Activated naive CD4-positive, alpha-beta T cell treated with anti-CD3 and anti-CD28 coated beads for 36 hours (primary cell): ENCODE measurements around the gene PRELID1. TPM values are rescaled to one million over a fixed set of nuclear protein-coding genes. Genes with fewer than 3 reads are reported as not detected.
"Not testable (repeated sequence)": the region's sequence is repeated elsewhere in the genome, so short reads cannot be mapped to it uniquely, and the experiment has no call there.

Source experiments
- CTCF ChIA-PET: fragments of 350-600 bp; sonication (Branson Sonifier 250); formaldehyde crosslinking; loops from one replicate; lab custom pipeline; 2021; ENCODE audit warnings: antibody characterized with exemption; lab: Charles Lee
- DNase-seq: peaks from one replicate; pipeline ENCODE4 v3.0.0-alpha.2; 2020
- H3K27ac Mint-ChIP-seq: one replicate; pipeline ENCODE4 v1.8.0; 2021; ENCODE audit warnings: mild to moderate bottlenecking, mixed read lengths
- H3K27me3 Mint-ChIP-seq: one replicate; pipeline ENCODE4 v1.8.0; 2021; ENCODE audit warnings: low read depth, mixed read lengths
- H3K36me3 Mint-ChIP-seq: one replicate; pipeline ENCODE4 v1.8.0; 2021; ENCODE audit warnings: low read depth, mixed read lengths
- H3K4me1 Mint-ChIP-seq: one replicate; pipeline ENCODE4 v1.8.0; 2021; ENCODE audit warnings: low read depth, mixed read lengths
- H3K4me3 Mint-ChIP-seq: one replicate; pipeline ENCODE4 v1.8.0; 2021; ENCODE audit warnings: mild to moderate bottlenecking, moderate library complexity, mixed read lengths
- H3K9me3 Mint-ChIP-seq: one replicate; pipeline ENCODE4 v1.8.0; 2021; ENCODE audit warnings: mixed read lengths
- intact Hi-C: fragments of 100-400 bp; cut with micrococcal nuclease; formaldehyde crosslinking; loops from one replicate; pipeline ENCODE4 v1.15.1; 2023
- total RNA-seq, 2 experiments: library from RNA; stranded (reverse); gene quantifications; one replicate each; pipeline ENCODE4 v1.2.3, GENCODE V29; 2021

Gene PRELID1
- total RNA-seq, 2 experiments from 2014 or later = 253 to 254 TPM

DNA sequence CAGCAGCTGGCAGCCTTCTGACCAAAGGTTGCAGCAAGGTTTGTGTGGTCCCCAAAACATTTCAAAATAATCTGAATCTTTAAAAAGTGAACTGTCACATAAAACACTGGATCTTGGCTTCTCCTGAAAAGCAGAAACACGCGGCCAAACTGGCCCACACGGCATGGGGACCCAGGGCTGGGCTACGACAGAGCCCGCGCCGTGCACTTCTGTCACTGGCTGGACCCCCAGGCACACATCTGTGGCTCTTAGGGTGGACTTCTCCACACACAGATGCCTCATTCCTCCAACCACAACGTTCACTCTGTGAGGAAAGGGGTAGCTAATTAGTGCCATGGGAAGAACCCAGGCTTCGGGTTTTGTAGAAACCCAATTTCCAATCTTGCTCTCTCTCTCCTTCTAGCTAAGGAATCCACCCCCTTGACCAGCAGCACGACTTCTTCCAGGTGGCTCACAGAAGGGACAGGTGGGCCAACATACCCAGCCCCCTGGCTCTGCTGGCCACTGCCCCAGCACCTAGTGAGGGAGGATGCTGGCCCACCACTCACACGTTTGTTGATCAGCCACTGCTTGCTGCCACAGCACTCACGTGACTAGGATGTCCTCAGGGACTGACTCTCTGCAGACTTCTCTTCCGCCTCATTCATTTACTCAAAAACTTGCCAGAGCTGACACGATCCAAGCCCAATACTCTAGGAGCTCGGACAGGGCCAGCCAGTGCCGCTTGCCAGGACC, 30.0 kb downstream of the PRELID1 start:
- CTCF ChIA-PET = interaction anchor here (0.7 to 1.3 kb wide), 3 partner anchors 12 to 36 kb away, joined by 3 to 4 read pairs (median 3); no protein-coding TSS in a partner anchor
- intact Hi-C loops = no loop called here
- peaks cover 22% of the 10 kb centered on the region for H3K36me3 Mint-ChIP-seq

GRCh38 chr5:177334155-177334551, 30.6 kb downstream of the PRELID1 start:
- no peaks in the 10 kb centered on the region for H3K27me3 Mint-ChIP-seq
- no peak for DNase-seq
- intact Hi-C loops = no loop called here
- CTCF ChIA-PET = interaction anchor here (0.6 to 1.3 kb wide), 4 partner anchors 12 to 139 kb away, joined by 3 to 4 read pairs (median 3); no protein-coding TSS in a partner anchor
- H3K9me3 Mint-ChIP-seq = no peaks in the 10 kb centered on the region
- H3K4me3 Mint-ChIP-seq = no peak overlapping the region
- no peaks in the 10 kb centered on the region for H3K4me1 Mint-ChIP-seq
- no peak overlapping the region for H3K27ac Mint-ChIP-seq
- H3K36me3 Mint-ChIP-seq = peaks cover 22% of the 10 kb centered on the region

More for the DNA sequence above, 30.0 kb downstream of the PRELID1 start:
- DNase-seq = no peak
- Mint-ChIP-seq H3K27me3 (no peaks in the 10 kb centered on the region), H3K4me3 (no peak overlapping the region), H3K9me3 (no peaks in the 10 kb centered on the region), H3K27ac (no peak overlapping the region), H3K4me1 (no peaks in the 10 kb centered on the region)

GRCh38 chr5:177334781-177335700, 31.4 kb downstream of the PRELID1 start:
- H3K27me3 Mint-ChIP-seq = no peaks in the 10 kb centered on the region
- CTCF ChIA-PET = interaction anchor here (0.6 to 1.5 kb wide), 4 partner anchors 16 to 140 kb away, joined by 3 read pairs; no protein-coding TSS in a partner anchor
- peaks cover 23% of the 10 kb centered on the region for H3K36me3 Mint-ChIP-seq
- H3K4me1 Mint-ChIP-seq = peaks cover 7% of the 10 kb centered on the region
- H3K4me3 Mint-ChIP-seq = no peak overlapping the region
- no peak for DNase-seq
- no peaks in the 10 kb centered on the region for H3K9me3 Mint-ChIP-seq
- intact Hi-C loops = no loop called here
- H3K27ac Mint-ChIP-seq = no peak overlapping the region

- CTCF ChIA-PET = interaction anchor here (1.1 to 1.5 kb wide), 2 partner anchors 20 to 23 kb away, joined by 3 read pairs; no protein-coding TSS in a partner anchor
- peaks cover 11% of the 10 kb centered on the region for H3K4me1 Mint-ChIP-seq
- intact Hi-C loops = no loop called here
- no peaks in the 10 kb centered on the region for H3K9me3 Mint-ChIP-seq
- H3K36me3 Mint-ChIP-seq = peaks cover 23% of the 10 kb centered on the region
- no peak for DNase-seq
- no peak overlapping the region for H3K27ac Mint-ChIP-seq
- H3K4me3 Mint-ChIP-seq = no peak overlapping the region
- no peaks in the 10 kb centered on the region for H3K27me3 Mint-ChIP-seq
Measured at GRCh38 chr5:177335701-177336065, 32.1 kb downstream of the PRELID1 start.

- Mint-ChIP-seq H3K27ac (peak overlapping the region; percentile 16), H3K4me1 (peaks cover 11% of the 10 kb centered on the region), H3K9me3 (no peaks in the 10 kb centered on the region), H3K27me3 (no peaks in the 10 kb centered on the region), H3K36me3 (peaks cover 20% of the 10 kb centered on the region), H3K4me3 (no peak overlapping the region)
- intact Hi-C loops = no loop called here
- DNase-seq = peak; percentile 55
- CTCF ChIA-PET = interaction anchor here (1.1 to 1.5 kb wide), 4 partner anchors 12 to 24 kb away, joined by 3 read pairs; no protein-coding TSS in a partner anchor
Measured at GRCh38 chr5:177336112-177336511, 32.5 kb downstream of the PRELID1 start.

DNA sequence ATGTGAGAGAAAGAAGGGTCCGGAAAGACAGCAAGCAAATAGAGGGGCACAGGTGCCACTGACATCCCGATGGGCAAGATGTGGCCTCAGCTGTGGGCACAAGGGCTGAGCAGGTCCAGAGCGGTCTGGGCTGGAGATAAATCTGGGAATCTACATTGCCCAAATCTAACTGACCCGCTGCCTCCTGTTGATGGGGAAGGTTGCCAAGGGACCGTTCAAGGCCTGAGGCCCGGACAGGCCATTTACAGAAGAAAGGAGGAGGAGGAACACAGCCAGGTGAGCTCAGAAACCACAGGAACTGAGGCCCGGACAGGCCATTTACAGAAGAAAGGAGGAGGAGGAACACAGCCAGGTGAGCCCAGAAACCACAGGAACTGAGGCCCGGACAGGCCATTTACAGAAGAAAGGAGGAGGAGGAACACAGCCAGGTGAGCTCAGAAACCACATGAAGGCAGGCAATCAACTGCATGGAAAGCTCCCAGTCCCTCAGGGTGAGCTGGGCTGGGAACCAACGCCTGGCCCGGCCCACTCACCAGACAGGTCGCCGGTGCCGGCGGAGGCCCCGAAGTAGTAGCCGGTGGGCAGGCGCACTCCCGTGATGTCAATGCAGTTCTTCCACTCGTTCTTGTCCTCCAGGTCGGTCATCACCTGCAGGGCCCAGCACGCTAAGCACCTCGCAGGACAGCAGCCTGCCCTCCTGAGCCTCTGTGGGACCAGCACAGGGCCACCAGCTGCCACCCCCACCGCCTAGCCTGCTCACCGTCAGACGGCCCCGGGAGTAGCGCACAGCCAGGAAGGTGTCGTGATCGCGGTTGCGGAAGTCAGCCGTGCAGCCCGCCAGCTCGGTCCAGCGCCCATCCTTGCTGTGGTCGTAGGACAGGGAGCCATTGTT, 33.2 kb downstream of the PRELID1 start:
- peaks cover 13% of the 10 kb centered on the region for H3K4me1 Mint-ChIP-seq
- H3K4me3 Mint-ChIP-seq = no peak overlapping the region
- no peaks in the 10 kb centered on the region for H3K9me3 Mint-ChIP-seq
- H3K36me3 Mint-ChIP-seq = peaks cover 28% of the 10 kb centered on the region
- H3K27me3 Mint-ChIP-seq = no peaks in the 10 kb centered on the region
- no peak for DNase-seq
- intact Hi-C loops = no loop called here
- H3K27ac Mint-ChIP-seq = no peak overlapping the region
- CTCF ChIA-PET = interaction anchor here (1.2 to 1.5 kb wide), 3 partner anchors 11 to 25 kb away, joined by 3 read pairs; no protein-coding TSS in a partner anchor

DNA sequence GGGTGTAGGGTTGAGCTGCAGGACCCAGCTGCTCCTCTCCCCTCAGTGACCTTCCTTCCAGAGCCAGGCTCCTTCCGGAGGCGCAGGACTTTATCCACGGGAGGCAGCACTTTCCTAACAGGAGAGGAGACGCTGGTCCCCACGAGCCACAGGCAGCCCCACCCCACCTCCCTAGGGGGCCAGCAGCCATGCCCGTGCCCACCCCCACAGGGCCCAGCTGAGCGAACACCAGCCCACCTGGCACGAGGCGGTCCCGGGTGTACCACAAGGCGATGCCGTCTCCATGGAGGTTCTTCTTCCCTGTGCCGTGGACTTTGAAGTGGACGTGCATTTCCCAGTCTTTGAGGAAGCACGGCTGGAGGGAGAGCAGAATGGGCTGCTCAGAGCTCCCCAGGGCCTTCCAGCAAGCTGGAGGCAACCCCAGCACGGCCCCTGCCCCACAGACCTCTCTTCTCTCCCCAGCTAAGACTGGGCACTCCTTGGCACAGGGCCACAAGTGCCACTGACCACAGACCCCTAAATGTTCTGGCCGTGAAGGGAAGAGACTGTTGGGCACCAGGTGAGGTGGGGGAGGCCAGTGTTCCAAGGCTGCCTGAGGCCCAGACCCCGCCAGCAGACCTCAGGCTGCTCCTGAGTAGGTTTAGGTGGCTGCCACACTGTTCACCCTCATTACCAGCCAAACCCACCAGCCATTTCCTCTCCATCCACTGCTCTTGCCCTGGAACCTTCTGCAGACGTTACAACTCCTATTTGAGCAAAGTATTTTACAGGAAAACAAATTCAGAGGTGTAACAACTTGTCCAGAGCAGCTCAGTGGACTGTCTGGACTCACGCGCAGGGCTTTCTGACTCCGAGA, 34.9 kb downstream of the PRELID1 start:
- DNase-seq = no peak
- no peaks in the 10 kb centered on the region for H3K27me3 Mint-ChIP-seq
- CTCF ChIA-PET = interaction anchor here (1.1 kb wide), 1 partner anchor 225 kb away, joined by 4 read pairs; no protein-coding TSS in a partner anchor
- peaks cover 26% of the 10 kb centered on the region for H3K36me3 Mint-ChIP-seq
- no peak overlapping the region for H3K27ac Mint-ChIP-seq
- no peaks in the 10 kb centered on the region for H3K9me3 Mint-ChIP-seq
- H3K4me3 Mint-ChIP-seq = no peak overlapping the region
- intact Hi-C loops = no loop called here
- H3K4me1 Mint-ChIP-seq = peaks cover 15% of the 10 kb centered on the region

DNA sequence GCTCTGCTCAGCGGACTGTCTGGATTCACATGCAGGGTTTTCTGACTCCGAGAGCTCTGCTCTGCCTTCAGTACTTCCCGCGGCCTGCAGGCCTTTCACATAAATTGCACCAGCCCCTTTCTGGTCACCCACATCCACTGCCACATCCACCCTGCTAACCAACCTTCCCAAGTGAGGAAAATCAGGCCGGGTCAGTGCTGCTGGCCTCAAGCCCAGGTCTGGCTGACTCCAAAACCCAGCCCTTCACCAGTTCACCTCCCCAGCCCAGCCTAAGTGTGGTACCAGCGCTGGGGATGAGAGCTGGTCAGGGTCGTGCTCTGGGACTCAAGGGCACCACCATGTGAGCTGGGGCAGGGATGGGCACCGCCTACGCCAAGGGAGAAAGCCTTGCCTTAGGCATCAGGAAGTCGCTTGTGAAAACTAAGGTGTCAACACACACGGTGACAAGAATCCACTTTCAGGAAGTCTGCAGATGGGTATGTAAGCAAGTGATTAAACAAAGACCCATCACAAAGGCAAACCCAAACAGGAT, 35.6 kb downstream of the PRELID1 start:
- Mint-ChIP-seq H3K4me1 (peaks cover 17% of the 10 kb centered on the region), H3K4me3 (no peak overlapping the region), H3K9me3 (no peaks in the 10 kb centered on the region), H3K27me3 (no peaks in the 10 kb centered on the region), H3K27ac (no peak overlapping the region), H3K36me3 (peaks cover 23% of the 10 kb centered on the region)
- DNase-seq = no peak
- CTCF ChIA-PET = interaction anchor here (1.1 kb wide), 1 partner anchor 225 kb away, joined by 4 read pairs; no protein-coding TSS in a partner anchor
- intact Hi-C loops = no loop called here

DNA sequence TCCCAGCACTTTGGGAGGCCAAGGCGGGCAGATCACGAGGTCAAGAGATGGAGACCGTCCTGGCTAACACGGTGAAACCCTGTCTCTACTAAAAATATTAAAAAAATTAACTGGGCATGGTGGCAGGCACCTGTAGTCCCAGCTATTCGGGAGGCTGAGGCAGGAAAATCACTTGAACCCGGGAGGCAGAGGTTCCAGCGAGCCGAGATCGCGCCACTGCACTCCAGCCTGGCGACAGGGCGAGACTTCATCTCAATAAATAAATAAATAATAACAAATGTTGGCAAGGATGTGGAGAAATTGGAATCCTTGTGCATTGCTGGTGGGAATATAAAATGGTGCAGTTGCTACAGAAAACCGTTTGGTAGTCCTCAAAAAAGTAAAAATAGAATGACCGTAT, 39.4 kb downstream of the PRELID1 start:
- H3K9me3 Mint-ChIP-seq, DNase-seq, H3K4me3 Mint-ChIP-seq, H3K27me3 Mint-ChIP-seq, H3K27ac Mint-ChIP-seq, intact Hi-C loops: not testable (repeated sequence)
- CTCF ChIA-PET = interaction anchor here (1.3 to 1.5 kb wide), 2 partner anchors 39 to 229 kb away, joined by 4 to 6 read pairs; no protein-coding TSS in a partner anchor
- peaks cover 18% of the 10 kb centered on the region for H3K36me3 Mint-ChIP-seq
- H3K4me1 Mint-ChIP-seq = peaks cover 33% of the 10 kb centered on the region

GRCh38 chr5:177343777-177344176, 40.2 kb downstream of the PRELID1 start:
- no peak for DNase-seq
- Mint-ChIP-seq H3K4me1 (peaks cover 33% of the 10 kb centered on the region), H3K27ac (no peak overlapping the region), H3K4me3 (no peak overlapping the region), H3K27me3 (no peaks in the 10 kb centered on the region), H3K9me3 (no peaks in the 10 kb centered on the region), H3K36me3 (peaks cover 18% of the 10 kb centered on the region)
- CTCF ChIA-PET = interaction anchor here (0.7 to 1.5 kb wide), 2 partner anchors 16 to 230 kb away, joined by 3 to 6 read pairs; no protein-coding TSS in a partner anchor
- intact Hi-C loops = no loop called here
